ENCODE measurements around the gene AFDN.

Gene AFDN

GRCh38 chr6:167835260-167835659, 8.5 kb downstream of the AFDN start:
- H3K4me3 ChIP-seq (ENCODE audit: low read length): no peak overlapping the region
- DNase-seq (ENCODE audit: low read depth): no peak
- TF ChIP-seq CTCF (conservative IDR thresholded peaks at IDR 0.05; ENCODE audit: low read length): no peak

DNA sequence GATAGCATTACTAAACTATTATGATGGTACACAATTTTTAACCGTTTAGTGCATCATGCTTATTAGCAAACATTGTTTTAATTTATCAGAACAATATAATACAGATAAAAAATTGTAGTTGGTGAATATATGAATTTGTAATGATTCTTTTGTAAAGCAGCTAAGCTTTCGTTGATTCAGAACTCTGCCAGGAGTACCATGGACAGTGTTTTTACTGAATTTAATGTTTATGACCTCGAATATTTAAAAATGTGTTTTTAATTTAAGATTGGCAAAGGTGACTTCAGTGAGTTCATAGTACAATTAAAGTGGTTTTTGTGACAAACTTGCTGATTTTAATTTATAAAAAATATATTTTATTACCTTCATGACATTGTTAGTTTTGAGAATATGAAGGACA, 10.0 kb downstream of the AFDN start:
- peak; percentile 42 for DNase-seq (ENCODE audit: low read depth)
- no peak overlapping the region for H3K4me3 ChIP-seq (ENCODE audit: low read length)
- no peak for TF ChIP-seq CTCF (conservative IDR thresholded peaks at IDR 0.05; ENCODE audit: low read length)

DNA sequence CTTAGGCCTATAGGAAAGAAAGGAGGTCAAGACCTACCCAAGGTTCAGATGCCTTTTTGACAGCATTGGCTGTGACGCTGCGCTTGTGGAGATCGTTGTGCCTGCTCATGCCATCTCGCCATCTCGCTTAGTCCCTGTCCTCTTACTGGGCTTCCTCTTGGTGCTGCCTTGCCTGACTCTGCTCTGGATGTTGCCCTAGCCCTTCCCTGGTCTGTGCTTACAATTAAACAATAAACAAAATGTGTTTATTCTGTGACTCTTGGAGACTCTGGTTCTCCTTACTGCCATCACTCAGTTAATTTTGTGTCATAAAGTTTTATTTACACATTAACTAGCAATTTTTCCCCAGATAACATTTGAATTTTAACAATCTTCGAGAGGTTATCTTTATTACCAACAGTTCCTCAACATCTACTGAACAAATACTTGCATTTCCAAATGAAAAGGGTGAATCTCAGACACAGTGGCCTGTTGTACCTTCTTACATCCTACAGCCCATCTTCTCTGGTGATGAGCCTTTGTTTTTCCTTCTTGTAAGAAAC, 11.6 kb downstream of the AFDN start:
- DNase-seq (ENCODE audit: low read depth): no peak
- TF ChIP-seq CTCF (conservative IDR thresholded peaks at IDR 0.05; ENCODE audit: low read length): no peak
- H3K4me3 ChIP-seq (ENCODE audit: low read length): no peak overlapping the region

- H3K4me3 ChIP-seq (ENCODE audit: low read length): no peak overlapping the region
- TF ChIP-seq CTCF (conservative IDR thresholded peaks at IDR 0.05; ENCODE audit: low read length): no peak
- no peak for DNase-seq (ENCODE audit: low read depth)
Measured at GRCh38 chr6:167839343-167839742, 12.6 kb downstream of the AFDN start.

DNA sequence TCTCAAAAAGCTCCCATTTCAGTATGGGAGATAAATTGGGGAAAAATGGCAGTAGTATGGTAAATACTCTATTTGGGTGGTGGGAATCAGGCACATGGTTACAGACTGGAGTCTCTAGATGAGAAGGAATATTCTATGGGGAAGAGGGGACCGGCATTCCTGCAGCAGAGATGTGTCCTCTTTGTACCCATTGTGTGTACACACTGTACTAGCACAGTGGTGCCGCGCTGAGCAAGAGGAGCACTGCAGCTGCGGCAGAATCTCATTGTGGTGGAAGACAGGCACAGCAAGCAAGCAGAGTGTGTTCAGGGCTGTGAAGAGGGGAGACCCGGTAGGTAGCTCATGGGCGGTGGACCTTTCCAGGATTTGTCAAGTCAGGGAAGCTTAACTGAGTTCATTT, 13.0 kb downstream of the AFDN start:
- no peak for TF ChIP-seq CTCF (conservative IDR thresholded peaks at IDR 0.05; ENCODE audit: low read length)
- H3K4me3 ChIP-seq (ENCODE audit: low read length): no peak overlapping the region
- no peak for DNase-seq (ENCODE audit: low read depth)

DNA sequence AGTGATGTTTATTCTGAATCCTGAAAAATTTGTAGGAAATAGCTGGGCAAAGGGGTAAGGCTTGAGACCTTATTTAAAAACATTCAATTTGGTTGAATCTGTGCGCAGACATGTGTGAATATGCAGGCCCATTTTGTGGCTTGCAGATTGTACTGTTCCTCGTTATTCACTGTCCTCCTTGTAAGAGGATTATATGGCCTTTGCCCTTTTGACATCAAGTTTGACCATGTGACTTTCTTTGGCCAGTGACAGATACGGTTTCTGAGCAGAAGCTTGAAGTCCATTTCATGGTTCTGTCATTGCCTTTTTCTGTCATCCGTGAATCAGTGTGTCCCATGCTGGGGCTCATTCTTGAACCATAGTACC, 13.4 kb downstream of the AFDN start:
- H3K4me3 ChIP-seq (ENCODE audit: low read length): no peak overlapping the region
- no peak for DNase-seq (ENCODE audit: low read depth)
- no peak for TF ChIP-seq CTCF (conservative IDR thresholded peaks at IDR 0.05; ENCODE audit: low read length)

GRCh38 chr6:167840526-167841179, 13.9 kb downstream of the AFDN start:
- no peak overlapping the region for H3K4me3 ChIP-seq (ENCODE audit: low read length)
- DNase-seq (ENCODE audit: low read depth): no peak
- TF ChIP-seq CTCF (conservative IDR thresholded peaks at IDR 0.05; ENCODE audit: low read length): no peak

All from AG10803 (cell line).